HEK293T (cell line): ENCODE data around the gene NPDC1.

Experiments
- CTCF ChIA-PET: fragments of 350-600 bp; formaldehyde crosslinking; extraction: SDS; loops from one replicate; lab custom pipeline; 2021; ENCODE audit warnings: antibody characterized with exemption, inconsistent platforms; lab: Yijun Ruan, JAX
- POLR2A ChIA-PET: fragments of 350-600 bp; formaldehyde crosslinking; extraction: SDS; loops from one replicate; lab custom pipeline; 2020; ENCODE audit warnings: antibody characterized with exemption, inconsistent platforms; lab: Yijun Ruan, JAX
- DNase-seq: peaks from one replicate; pipeline ENCODE4 v3.0.0; 2012; ENCODE audit warnings: mixed read lengths; ENCODE audit errors: extremely low spot score
- ARNT ChIP-seq: fragments of 450-650 bp; IDR thresholded peaks from 2 replicates; pipeline ENCODE4 v1.6.1; 2017; ENCODE audit warnings: mild to moderate bottlenecking
- BHLHE40 ChIP-seq: fragments of 450-650 bp; IDR thresholded peaks from 2 replicates; pipeline ENCODE4 v1.6.1; 2016; ENCODE audit warnings: mild to moderate bottlenecking, moderate library complexity, borderline replicate concordance
- CTBP1 ChIP-seq: fragments of 450-650 bp; IDR thresholded peaks from 2 replicates; pipeline ENCODE4 v1.6.1; 2016; ENCODE audit warnings: borderline replicate concordance
- ELF4 ChIP-seq: fragments of 450-650 bp; IDR thresholded peaks from 2 replicates; pipeline ENCODE4 v1.6.1; 2017; ENCODE audit warnings: antibody characterized with exemption
- FOXA1 ChIP-seq: fragments of 450-650 bp; IDR thresholded peaks from 2 replicates; pipeline ENCODE4 v1.6.1; 2016; ENCODE audit warnings: mild to moderate bottlenecking
- FOXK2 ChIP-seq: fragments of 450-650 bp; IDR thresholded peaks from 2 replicates; pipeline ENCODE4 v1.6.1; 2016; ENCODE audit warnings: mild to moderate bottlenecking
- FOXM1 ChIP-seq: fragments of 450-650 bp; IDR thresholded peaks from 2 replicates; pipeline ENCODE4 v1.6.1; 2017; ENCODE audit warnings: mild to moderate bottlenecking, borderline replicate concordance
- HDGF ChIP-seq: fragments of 450-650 bp; IDR thresholded peaks from 2 replicates; pipeline ENCODE4 v1.6.1; 2017; ENCODE audit warnings: antibody characterized with exemption, borderline replicate concordance
- L3MBTL2 ChIP-seq: fragments of 450-650 bp; conservative IDR thresholded peaks from 2 replicates; pipeline ENCODE4 v1.6.1; 2016; ENCODE audit warnings: mild to moderate bottlenecking
- LEF1 ChIP-seq: fragments of 450-650 bp; IDR thresholded peaks from 2 replicates; pipeline ENCODE4 v1.6.1; 2017; ENCODE audit warnings: mild to moderate bottlenecking, borderline replicate concordance
- NFRKB ChIP-seq: fragments of 450-650 bp; IDR thresholded peaks from 2 replicates; pipeline ENCODE4 v1.6.1; 2016; ENCODE audit warnings: mild to moderate bottlenecking, moderate library complexity
- SP1 ChIP-seq: fragments of 450-650 bp; IDR thresholded peaks from 2 replicates; pipeline ENCODE4 v1.6.1; 2017
- SUZ12 ChIP-seq: fragments of 450-650 bp; IDR thresholded peaks from 2 replicates; pipeline ENCODE4 v1.6.1; 2016; ENCODE audit warnings: mild to moderate bottlenecking
- TARDBP ChIP-seq: fragments of 450-650 bp; IDR thresholded peaks from 2 replicates; pipeline ENCODE4 v1.6.1; 2016
- ZNF384 ChIP-seq: fragments of 450-650 bp; IDR thresholded peaks from 2 replicates; pipeline ENCODE4 v1.6.1; 2016
- TF ChIP-seq, protein P1 (sequence below): fragments of 450-650 bp; IDR thresholded peaks from 2 replicates; pipeline ENCODE4 v1.6.1; 2016

NPDC1 gene

GRCh38 chr9:137028263-137029057 lies 17.5 kb downstream of the NPDC1 start:
- peak; percentile 85 for DNase-seq
- POLR2A ChIA-PET: interaction anchor here (1.1 to 1.4 kb wide), 2 partner anchors 101 to 238 kb away, joined by 3 to 5 read pairs; partner anchors contain the start of gene TMEM141
- TF ChIP-seq ELF4: no peak
- TF ChIP-seq, protein P1, sequence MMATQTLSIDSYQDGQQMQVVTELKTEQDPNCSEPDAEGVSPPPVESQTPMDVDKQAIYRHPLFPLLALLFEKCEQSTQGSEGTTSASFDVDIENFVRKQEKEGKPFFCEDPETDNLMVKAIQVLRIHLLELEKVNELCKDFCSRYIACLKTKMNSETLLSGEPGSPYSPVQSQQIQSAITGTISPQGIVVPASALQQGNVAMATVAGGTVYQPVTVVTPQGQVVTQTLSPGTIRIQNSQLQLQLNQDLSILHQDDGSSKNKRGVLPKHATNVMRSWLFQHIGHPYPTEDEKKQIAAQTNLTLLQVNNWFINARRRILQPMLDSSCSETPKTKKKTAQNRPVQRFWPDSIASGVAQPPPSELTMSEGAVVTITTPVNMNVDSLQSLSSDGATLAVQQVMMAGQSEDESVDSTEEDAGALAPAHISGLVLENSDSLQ: no peak
- CTCF ChIA-PET: interaction anchor here (0.9 to 2.7 kb wide), 22 partner anchors 8 to 241 kb away, joined by 3 to 23 read pairs (median 5); partner anchors contain the start of genes AJM1, PAXX and SAPCD2

- ChIA-PET CTCF (interaction anchor here (1.7 to 2.7 kb wide), 5 partner anchors 35 to 186 kb away, joined by 4 to 23 read pairs (median 11); partner anchors contain the start of genes AJM1, PAXX and SAPCD2), POLR2A (interaction anchor here (1.1 to 1.7 kb wide), 3 partner anchors 35 to 237 kb away, joined by 3 to 8 read pairs (median 4); partner anchors contain the start of gene TMEM141)
- no peak for TF ChIP-seq L3MBTL2
- TF ChIP-seq ELF4: no peak
- no peak for TF ChIP-seq NFRKB
- TF ChIP-seq, protein P1: no peak
- TF ChIP-seq TARDBP: no peak
- TF ChIP-seq CTBP1: no peak
- no peak for TF ChIP-seq HDGF
- peak; percentile 33 for DNase-seq
Measured at GRCh38 chr9:137027369-137028262, 18.4 kb downstream of the NPDC1 start, which contains the start of gene ABCA2. ABCA2 (minus strand) TSS chr9:137028237; CDS start chr9:137028140, 97 bp downstream.

- TF ChIP-seq BHLHE40 (no peak), ARNT (no peak), CTBP1 (no peak), NFRKB (no peak), SUZ12 (no peak), FOXA1 (no peak), SP1 (no peak), ZNF384 (no peak), ELF4 (no peak), LEF1 (no peak), FOXK2 (no peak), HDGF (no peak), TARDBP (no peak), L3MBTL2 (no peak)
- TF ChIP-seq, protein P1: no peak
Measured at GRCh38 chr9:137026828-137027227, 19.1 kb downstream of the NPDC1 start.

DNA sequence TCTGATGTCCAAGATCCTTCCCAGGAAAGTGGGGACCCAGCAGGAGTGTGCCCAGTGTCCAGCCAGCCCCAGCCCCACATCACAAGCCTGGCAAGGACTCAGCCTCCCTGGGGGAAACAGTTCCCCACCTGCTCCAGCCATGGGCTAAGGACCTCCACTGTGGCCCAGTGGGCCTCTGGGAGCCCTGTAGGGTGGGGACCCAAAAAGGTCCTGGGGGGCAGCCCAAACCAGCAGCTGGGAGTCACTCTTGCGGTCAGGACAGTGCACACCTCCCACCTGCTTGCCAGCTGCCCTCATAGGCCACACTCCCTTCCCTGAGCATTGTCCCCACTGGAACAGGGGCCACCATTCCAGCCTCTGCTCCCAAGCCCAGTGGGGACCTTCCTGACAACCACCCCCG lies 19.6 kb downstream of the NPDC1 start:
- DNase-seq: no peak
- TF ChIP-seq ARNT (no peak), ELF4 (no peak), SUZ12 (no peak), FOXM1 (no peak), TARDBP (no peak), HDGF (no peak), L3MBTL2 (no peak), BHLHE40 (no peak), CTBP1 (no peak)
- TF ChIP-seq, protein P1: no peak
- CTCF ChIA-PET: no interaction called here
- POLR2A ChIA-PET: interaction anchor here (1.0 to 1.7 kb wide), 2 partner anchors 34 to 104 kb away, joined by 8 read pairs; partner anchors contain the start of gene PAXX

More at GRCh38 chr9:137026828-137027227, 19.1 kb downstream of the NPDC1 start:
- POLR2A ChIA-PET: interaction anchor here (1.0 to 1.7 kb wide), 3 partner anchors 34 to 103 kb away, joined by 4 to 8 read pairs (median 8); partner anchors contain the start of gene PAXX
- no peak for DNase-seq
- CTCF ChIA-PET: no interaction called here

- POLR2A ChIA-PET: interaction anchor here (1.0 kb wide), 1 partner anchor 215 kb away, joined by 3 read pairs; no protein-coding TSS in a partner anchor
- CTCF ChIA-PET: no interaction called here
- no peak for TF ChIP-seq ELF4
- no peak for TF ChIP-seq FOXK2
- TF ChIP-seq, protein P1: no peak
- no peak for TF ChIP-seq L3MBTL2
- no peak for TF ChIP-seq BHLHE40
- no peak for TF ChIP-seq TARDBP
- no peak for TF ChIP-seq CTBP1
- no peak for TF ChIP-seq FOXM1
- TF ChIP-seq HDGF: no peak
- no peak for TF ChIP-seq ZNF384
- no peak for DNase-seq
Measured at GRCh38 chr9:137025517-137025966, 20.4 kb downstream of the NPDC1 start.
